ENCODE results near the gene SFXN1. TPM values are rescaled to one million over a fixed set of nuclear protein-coding genes. Genes with fewer than 3 reads are reported as not detected.

The SFXN1 gene
- total and polyA plus RNA-seq, 12 donors: 10.1 to 142 (median 57.6) TPM

GRCh38 chr5:175535796-175536195 is 57.4 kb downstream of the SFXN1 start:
- peaks cover 4% of the 10 kb centered on the region for H3K27me3 ChIP-seq
- no peak overlapping the region for H3K27ac ChIP-seq
- intact Hi-C loops (cut with DNase I): loop anchor here in 1 of 2 donors (2.0 kb wide), 1 partner anchor 183 kb away; no protein-coding TSS in a partner anchor
- no peak for TF ChIP-seq CTCF (IDR thresholded peaks at IDR 0.05)
- no peak for TF ChIP-seq POLR2A (IDR thresholded peaks at IDR 0.05)
- DNase-seq: no peak
- no peaks in the 10 kb centered on the region for H3K9me3 ChIP-seq (replicated peaks in 1 of 3)
- 67 to 72% (median 71%) methylated on average over 3 of the region's 3 CpGs for WGBS, 4 donors
- H3K4me1 ChIP-seq (replicated peaks in 1 of 2): no peaks in the 10 kb centered on the region
- no peaks in the 10 kb centered on the region for H3K36me3 ChIP-seq (replicated peaks in 1 of 2)
- H3K4me3 ChIP-seq: no peak overlapping the region

- TF ChIP-seq CTCF (IDR thresholded peaks at IDR 0.05) (no peak), POLR2A (IDR thresholded peaks at IDR 0.05) (no peak)
- intact Hi-C loops (cut with DNase I): no loop called here
- 75 to 89% (median 83%) methylated on average over 5 of the region's 5 CpGs for WGBS, 4 donors
- no peak overlapping the region for H3K27ac ChIP-seq
- H3K4me1 ChIP-seq (replicated peaks in 1 of 2): peaks cover 0 to 4% of the 10 kb centered on the region in 2 donors
- H3K9me3 ChIP-seq (replicated peaks in 1 of 3): no peaks in the 10 kb centered on the region
- no peaks in the 10 kb centered on the region for H3K36me3 ChIP-seq (replicated peaks in 1 of 2)
- H3K27me3 ChIP-seq: peaks cover 4% of the 10 kb centered on the region
- DNase-seq: no peak
- H3K4me3 ChIP-seq: no peak overlapping the region
Observed at GRCh38 chr5:175538576-175538975, 60.2 kb downstream of the SFXN1 start.

GRCh38 chr5:175539936-175540335 is 61.6 kb downstream of the SFXN1 start:
- TF ChIP-seq CTCF (IDR thresholded peaks at IDR 0.05) (no peak), POLR2A (IDR thresholded peaks at IDR 0.05) (no peak)
- intact Hi-C loops (cut with DNase I): no loop called here
- H3K27ac ChIP-seq: no peak overlapping the region
- H3K4me3 ChIP-seq: no peak overlapping the region
- WGBS, 4 donors: 77 to 96% (median 89%) methylated on average over 2 of the region's 2 CpGs
- no peaks in the 10 kb centered on the region for H3K9me3 ChIP-seq (replicated peaks in 1 of 3)
- H3K36me3 ChIP-seq (replicated peaks in 1 of 2): no peaks in the 10 kb centered on the region
- no peak for DNase-seq
- peaks cover 0 to 4% of the 10 kb centered on the region in 2 donors for H3K4me1 ChIP-seq (replicated peaks in 1 of 2)
- peaks cover 4% of the 10 kb centered on the region for H3K27me3 ChIP-seq

- H3K9me3 ChIP-seq (replicated peaks in 1 of 3): no peaks in the 10 kb centered on the region
- 59 to 88% (median 66%) methylated on average over 3 to 4 of the region's 4 CpGs for WGBS, 4 donors
- no peak for DNase-seq
- H3K4me3 ChIP-seq: no peak overlapping the region
- intact Hi-C loops (cut with DNase I): no loop called here
- peaks cover 4% of the 10 kb centered on the region for H3K27me3 ChIP-seq
- peaks cover 0 to 4% of the 10 kb centered on the region in 2 donors for H3K4me1 ChIP-seq (replicated peaks in 1 of 2)
- no peak overlapping the region for H3K27ac ChIP-seq
- H3K36me3 ChIP-seq (replicated peaks in 1 of 2): no peaks in the 10 kb centered on the region
- TF ChIP-seq CTCF (IDR thresholded peaks at IDR 0.05) (no peak), POLR2A (IDR thresholded peaks at IDR 0.05) (no peak)
Observed at GRCh38 chr5:175541264-175541663, 62.9 kb downstream of the SFXN1 start.

Measured in adrenal gland (tissue), 12 donors.